ENCODE data around the gene TAOK1. TPM values are rescaled to one million over a fixed set of nuclear protein-coding genes. Genes with fewer than 3 reads are reported as not detected.

TAOK1 gene
- polyA plus RNA-seq, 1 donor = 32.3 TPM

GRCh38 chr17:29570521-29570920 lies 180.4 kb downstream of the TAOK1 start:
- no peak for DNase-seq (ENCODE audit: low read depth)

DNA sequence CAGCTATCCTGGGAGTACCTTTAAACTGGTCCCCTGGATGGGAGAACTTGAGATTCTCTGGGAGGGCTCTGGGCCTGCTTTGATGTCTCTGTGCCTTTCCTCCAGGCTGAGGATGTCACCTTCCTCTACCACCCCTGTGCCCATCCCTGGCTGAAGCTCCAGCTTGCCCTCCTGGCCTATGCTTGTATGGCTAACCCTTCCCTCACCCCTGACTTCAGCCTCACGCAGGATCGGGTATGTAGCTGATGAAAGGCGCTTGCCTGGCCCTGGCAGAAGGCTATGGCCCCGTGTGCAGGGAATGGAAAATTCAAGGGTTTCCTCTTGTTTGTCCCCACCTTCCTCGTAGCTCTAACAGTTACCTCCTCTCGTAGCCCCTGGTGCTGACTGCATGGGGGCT lies 181.3 kb downstream of the TAOK1 start:
- no peak for DNase-seq (ENCODE audit: low read depth)

DNA sequence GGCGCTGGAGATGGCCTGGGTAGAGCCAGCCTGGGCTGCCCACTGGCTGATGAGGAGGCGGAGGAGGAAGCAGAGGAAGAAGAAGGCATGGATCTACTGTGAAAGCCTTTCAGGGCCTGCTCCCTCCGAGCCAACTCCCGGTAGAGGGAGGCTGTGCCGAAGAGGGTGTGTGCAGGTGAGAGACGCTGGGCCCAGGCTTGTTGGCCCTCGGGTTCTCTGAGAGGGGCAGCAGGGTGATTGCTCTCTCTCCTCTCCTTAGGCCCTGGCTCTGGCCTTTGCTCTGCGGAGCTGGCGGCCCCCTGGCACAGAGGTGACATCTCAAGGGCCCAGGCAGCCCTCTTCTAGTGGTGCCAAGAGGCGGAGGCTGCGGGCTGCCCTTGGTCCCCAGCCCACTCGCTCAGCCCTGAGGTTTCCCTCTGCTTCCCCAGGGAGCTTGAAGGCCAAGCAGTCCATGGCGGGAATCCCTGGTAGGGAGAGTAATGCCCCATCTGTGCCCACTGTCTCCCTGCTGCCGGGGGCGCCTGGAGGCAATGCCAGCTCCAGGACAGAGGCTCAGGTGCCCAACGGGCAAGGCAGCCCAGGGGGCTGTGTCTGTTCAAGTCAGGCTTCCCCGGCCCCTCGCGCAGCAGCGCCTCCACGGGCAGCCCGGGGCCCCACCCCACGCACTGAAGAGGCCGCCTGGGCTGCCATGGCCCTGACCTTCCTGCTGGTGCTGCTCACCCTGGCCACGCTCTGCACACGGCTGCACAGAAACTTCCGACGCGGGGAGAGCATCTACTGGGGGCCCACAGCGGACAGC lies 181.9 kb downstream of the TAOK1 start:
- DNase-seq (ENCODE audit: low read depth) = no peak

DNA sequence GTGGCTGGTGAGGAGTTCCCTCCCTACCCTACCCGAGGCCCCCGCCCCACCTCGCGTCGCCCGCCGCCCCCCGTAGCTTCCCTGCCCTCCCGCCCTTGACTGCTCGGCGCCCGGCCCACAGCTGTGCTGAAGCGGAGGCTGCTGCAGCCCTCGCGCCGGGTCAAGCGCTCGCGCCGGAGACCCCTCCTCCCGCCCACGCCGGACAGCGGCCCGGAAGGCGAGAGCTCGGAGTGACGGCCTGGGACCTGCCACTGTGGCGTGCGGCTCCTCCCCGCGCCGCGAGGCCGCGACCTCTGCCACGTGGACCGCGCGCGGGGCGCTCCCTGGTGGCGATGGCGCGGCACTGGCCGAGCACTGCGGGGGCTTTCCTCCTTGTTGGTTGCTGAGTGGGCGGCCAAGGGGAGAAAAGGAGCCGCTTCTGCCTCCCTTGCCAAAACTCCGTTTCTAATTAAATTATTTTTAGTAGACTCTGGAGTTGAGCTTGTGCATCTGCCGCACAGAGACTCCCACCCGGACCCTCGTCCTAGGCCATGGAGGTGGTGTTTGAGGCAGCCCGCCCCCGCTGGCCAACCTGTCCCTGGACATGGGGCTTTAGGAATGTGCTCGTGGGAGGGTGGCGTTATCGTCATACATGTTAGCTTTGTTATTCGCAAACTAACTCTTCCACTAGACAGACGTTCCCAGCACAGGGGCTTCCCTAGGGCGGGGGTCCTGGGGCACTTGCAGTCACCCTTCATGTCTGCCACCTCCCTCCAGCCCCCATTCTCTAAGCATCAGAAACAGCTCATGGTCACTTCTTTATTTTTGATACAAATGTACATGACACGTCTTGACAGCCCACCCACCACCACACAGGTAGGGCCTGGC lies 182.8 kb downstream of the TAOK1 start:
- DNase-seq (ENCODE audit: low read depth) = no peak

DNA sequence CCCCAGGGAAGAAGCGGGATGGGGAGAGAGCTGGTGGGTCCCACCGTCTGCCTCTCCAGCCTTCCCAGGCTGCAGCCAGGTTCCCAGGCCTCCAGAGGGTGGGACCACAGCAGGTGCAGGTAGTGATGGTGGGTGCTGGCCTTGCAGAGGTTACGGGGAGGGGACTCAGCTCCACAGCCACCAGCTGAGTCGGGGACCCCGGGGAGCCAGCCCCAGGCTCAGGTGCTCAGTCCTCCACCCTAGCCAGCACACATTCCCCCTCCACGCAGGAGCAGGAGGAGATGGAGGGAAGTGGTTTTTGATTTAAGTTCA lies 183.4 kb downstream of the TAOK1 start:
- DNase-seq (ENCODE audit: low read depth) = no peak

DNA sequence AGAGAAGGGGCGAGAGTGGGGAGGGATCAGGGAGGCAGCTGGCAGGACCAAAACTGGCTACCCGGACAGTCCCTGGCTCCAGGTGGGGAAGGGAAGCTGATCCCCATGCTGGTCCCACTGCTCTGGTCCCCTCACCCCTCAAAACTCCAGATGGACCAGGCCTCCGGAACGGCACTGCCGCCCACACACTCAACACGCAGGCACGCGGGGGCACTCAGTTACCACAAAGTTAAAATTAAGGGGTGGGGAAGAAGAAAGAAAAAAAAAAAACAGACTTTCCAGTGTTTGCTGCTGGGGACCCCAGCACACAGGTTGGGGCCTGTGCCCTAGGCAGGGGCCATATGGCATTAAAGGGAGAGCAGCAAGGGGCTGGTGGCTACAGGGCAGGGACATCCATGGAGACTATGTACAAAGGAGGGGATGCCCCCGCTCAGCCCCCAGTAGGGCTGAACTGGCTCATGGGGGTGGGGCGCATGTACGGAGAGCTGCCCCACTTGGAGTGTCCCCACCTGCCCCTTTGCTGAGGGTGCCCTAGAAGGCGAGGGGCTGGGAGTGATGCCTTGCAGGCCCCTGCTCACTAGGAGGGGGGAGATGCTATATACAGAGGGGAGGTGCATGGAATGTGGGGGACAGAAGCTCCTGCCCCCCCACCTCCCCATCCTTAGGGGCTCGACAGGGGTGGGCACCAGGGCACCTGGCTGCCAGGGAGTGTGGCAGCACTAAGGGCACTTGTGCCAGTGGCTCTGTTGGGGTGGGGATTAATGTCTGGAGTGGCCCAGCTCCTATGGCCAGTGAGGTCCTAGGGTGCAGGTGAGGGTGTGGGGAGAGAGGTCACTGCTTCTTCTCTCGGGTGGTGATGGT lies 183.9 kb downstream of the TAOK1 start:
- no peak for DNase-seq (ENCODE audit: low read depth)

DNA sequence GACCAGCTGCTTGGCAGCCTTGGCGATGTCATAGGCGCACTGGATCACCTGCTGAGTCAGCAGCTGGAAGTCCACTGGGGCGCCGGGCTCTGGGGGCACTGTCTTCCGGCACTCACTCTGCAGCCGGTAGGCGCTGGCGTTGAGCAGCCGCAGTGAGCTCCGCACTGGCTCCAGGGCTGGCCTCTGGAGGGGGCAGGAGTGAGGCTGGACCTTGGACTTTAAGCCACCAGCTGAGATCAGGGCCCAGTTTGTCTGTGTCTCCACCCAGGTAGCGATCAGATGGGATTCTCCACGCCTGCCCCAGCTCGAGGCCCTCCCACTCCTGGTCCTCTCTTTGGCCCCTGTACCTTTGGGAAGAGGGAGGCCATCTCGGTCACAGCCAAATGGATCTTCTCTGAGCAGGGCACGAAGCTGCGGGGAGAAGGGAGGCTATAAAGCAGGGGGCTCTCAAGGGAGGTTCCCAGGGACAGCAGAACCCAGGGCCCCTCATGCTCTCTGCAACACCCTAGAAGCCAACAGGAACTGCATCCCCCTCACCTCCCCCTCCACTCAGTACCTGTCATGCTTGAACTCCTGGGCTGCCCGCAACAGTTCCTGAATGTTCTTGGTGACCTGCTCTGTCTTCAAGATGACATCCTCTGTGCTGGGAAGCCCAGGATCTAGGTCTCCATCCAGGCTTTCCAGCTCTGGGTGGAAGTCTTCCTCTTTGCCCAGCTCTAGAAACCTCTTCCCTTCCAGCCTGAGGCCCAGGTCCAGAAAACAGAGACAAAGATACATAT lies 184.8 kb downstream of the TAOK1 start:
- no peak for DNase-seq (ENCODE audit: low read depth)

DNA sequence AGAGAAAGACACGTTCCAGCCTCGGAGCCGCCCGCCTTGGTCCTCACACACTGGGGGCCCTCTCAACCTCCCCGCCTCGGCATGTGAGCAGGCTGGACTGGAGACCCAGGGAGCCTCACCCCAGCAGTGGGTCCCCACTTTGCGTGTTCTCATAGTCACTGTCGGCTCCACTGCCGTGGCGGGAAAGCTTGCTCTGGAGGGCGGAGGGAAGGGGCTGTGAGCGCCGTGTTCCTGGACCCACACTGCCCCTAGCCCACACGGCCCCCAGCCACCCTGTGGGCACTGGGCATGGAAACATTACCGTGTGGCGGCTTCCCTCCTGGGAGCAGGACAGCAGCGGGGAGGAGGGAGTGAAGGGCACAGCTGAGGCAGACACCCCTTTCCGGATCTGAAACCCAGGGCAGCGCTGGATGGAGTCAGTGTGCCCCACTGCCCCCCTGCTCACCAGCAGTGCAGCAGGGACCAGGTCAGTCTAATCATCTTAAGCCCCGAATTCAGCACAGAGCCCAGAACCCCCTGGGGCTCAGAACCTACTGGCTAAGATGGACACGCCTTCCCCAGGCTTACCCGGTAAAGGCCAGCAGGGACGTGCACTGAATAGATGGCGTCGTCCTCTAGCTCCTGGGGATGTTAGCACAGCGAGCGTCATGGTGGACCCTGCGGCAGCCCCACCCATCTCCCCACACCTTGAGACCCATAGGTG lies 185.5 kb downstream of the TAOK1 start:
- DNase-seq (ENCODE audit: low read depth) = no peak

- no peak for DNase-seq (ENCODE audit: low read depth)
Measured at GRCh38 chr17:29576214-29577000, 186.2 kb downstream of the TAOK1 start.

- no peak for DNase-seq (ENCODE audit: low read depth)
Measured at GRCh38 chr17:29577001-29577370, 186.8 kb downstream of the TAOK1 start.

GRCh38 chr17:29577385-29578211 lies 187.4 kb downstream of the TAOK1 start:
- no peak for DNase-seq (ENCODE audit: low read depth)

GRCh38 chr17:29578626-29579485 lies 188.7 kb downstream of the TAOK1 start:
- no peak for DNase-seq (ENCODE audit: low read depth)

- no peak for DNase-seq (ENCODE audit: low read depth)
Measured at GRCh38 chr17:29579866-29580771, 190.0 kb downstream of the TAOK1 start.

DNA sequence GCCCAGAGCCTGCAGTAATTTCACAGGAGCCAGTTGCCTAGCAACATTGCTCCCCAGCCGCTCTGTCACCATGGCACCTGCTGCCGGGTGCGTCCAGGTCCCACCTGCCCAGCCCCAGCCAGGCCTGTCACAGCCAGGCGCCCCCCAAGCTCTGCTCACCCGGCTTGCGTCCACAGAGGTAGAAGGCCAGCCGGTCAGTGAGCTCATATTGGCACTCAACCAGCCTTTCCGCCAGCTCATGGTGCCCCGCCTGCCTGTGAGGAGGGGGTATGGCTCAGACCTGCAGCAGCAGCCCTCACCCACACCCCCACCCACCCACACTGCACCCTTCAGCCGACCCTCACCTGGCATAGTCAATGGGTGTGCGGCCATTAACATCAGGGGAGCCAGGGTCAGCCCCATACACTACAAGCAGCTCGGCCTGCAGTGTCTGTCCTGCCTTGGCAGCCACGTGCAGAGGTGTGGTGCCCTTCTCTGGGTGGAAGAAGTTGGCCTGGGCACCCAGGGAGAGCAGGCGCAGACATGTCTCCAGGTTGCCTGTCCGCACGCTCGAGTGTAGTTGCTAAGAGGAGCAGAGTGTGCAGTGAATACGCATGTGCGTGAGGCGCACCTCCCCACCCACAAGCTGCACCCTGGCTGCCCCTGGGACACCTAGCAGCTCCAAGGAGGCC lies 191.6 kb downstream of the TAOK1 start:
- DNase-seq (ENCODE audit: low read depth) = no peak

DNA sequence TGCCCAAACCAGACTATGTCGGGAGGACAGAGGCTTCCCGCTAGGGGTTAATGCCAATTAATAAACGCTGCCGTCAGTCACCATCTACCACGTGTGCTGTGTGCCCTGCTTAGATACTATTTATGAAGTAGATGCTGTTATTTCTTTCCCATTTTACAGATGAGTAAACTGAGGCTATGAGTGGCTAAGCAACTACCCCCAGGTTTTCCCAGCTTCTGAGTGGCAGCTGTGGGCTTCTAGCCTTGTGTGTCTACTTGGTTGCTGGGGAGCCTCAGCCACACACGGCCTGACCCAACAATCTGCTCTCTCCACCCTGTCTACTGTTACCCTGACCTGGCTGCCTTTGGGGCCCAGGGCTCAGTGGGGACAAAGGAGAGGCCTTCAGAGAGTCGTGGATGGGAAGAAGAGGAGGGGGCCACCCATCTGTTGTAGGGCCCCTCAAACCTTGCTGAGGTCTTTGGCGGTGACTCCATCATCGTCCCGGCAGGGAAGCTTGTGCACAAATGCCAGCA lies 192.1 kb downstream of the TAOK1 start:
- no peak for DNase-seq (ENCODE audit: low read depth)

DNA sequence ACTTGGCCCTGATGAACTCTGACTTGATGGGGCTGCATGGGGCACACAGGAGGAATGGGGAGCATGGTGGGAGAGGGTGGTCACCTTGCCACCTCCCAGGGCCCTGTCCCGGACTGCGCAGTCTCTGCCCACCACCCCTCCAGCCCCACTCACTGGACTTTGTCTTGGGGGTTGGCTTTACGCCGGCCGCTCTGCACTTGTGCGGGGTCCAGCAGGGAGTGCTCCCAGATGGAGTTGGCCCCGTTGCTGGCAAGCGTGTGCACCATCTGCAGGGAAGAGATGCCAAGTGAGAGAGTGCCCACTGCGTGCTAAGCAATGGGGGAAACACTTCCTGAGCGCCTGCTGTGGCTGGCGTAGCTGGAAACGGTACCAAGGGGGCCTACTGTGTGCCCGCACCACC lies 192.6 kb downstream of the TAOK1 start:
- DNase-seq (ENCODE audit: low read depth) = no peak

Data from forelimb muscle (tissue), 1 donor.